ENCODE results near the gene SRRM4.

DNA sequence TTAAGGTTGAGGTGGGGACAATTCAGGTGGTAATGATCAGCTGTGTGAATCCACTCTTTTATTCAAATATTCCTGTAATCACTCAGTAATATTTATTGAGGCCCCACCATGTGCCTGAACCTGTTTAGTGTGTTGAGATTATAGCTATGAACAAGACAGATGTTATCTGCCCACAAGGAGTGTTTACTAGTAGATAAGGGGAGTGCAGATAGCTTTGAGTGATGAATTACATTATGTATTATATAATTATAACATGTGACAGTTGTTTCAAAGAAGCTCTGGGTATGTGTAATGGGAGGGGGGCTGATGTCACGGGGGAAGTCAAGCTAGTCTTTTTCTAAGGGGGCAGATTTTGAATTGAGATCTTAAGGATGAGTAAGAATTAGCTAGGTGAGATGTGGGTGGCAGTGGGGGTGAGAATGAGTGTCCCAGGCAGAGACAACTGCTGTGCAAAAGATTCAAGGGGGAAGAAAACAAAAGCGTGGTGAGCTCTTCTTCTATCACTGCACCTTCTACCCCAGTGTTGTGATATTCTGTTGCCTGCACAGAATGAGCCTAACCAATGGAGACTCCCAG, 21.3 kb upstream of the SRRM4 start:
- TF ChIP-seq, protein P1, sequence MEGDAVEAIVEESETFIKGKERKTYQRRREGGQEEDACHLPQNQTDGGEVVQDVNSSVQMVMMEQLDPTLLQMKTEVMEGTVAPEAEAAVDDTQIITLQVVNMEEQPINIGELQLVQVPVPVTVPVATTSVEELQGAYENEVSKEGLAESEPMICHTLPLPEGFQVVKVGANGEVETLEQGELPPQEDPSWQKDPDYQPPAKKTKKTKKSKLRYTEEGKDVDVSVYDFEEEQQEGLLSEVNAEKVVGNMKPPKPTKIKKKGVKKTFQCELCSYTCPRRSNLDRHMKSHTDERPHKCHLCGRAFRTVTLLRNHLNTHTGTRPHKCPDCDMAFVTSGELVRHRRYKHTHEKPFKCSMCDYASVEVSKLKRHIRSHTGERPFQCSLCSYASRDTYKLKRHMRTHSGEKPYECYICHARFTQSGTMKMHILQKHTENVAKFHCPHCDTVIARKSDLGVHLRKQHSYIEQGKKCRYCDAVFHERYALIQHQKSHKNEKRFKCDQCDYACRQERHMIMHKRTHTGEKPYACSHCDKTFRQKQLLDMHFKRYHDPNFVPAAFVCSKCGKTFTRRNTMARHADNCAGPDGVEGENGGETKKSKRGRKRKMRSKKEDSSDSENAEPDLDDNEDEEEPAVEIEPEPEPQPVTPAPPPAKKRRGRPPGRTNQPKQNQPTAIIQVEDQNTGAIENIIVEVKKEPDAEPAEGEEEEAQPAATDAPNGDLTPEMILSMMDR (IDR thresholded peaks at IDR 0.05; ENCODE audit: low read depth, low read length, missing input control) = no peak
- TF ChIP-seq, protein P2, sequence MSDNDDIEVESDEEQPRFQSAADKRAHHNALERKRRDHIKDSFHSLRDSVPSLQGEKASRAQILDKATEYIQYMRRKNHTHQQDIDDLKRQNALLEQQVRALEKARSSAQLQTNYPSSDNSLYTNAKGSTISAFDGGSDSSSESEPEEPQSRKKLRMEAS (IDR thresholded peaks at IDR 0.05) = no peak
- TF ChIP-seq TAF1 (conservative IDR thresholded peaks at IDR 0.05) (no peak), GABPA (IDR thresholded peaks at IDR 0.05 in 1 of 2, conservative IDR thresholded peaks at IDR 0.05 in 1 of 2) (no peak)
- TF ChIP-seq, protein P3, sequence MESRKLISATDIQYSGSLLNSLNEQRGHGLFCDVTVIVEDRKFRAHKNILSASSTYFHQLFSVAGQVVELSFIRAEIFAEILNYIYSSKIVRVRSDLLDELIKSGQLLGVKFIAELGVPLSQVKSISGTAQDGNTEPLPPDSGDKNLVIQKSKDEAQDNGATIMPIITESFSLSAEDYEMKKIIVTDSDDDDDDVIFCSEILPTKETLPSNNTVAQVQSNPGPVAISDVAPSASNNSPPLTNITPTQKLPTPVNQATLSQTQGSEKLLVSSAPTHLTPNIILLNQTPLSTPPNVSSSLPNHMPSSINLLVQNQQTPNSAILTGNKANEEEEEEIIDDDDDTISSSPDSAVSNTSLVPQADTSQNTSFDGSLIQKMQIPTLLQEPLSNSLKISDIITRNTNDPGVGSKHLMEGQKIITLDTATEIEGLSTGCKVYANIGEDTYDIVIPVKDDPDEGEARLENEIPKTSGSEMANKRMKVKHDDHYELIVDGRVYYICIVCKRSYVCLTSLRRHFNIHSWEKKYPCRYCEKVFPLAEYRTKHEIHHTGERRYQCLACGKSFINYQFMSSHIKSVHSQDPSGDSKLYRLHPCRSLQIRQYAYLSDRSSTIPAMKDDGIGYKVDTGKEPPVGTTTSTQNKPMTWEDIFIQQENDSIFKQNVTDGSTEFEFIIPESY (IDR thresholded peaks at IDR 0.05) = no peak
- TF ChIP-seq, protein P4, sequence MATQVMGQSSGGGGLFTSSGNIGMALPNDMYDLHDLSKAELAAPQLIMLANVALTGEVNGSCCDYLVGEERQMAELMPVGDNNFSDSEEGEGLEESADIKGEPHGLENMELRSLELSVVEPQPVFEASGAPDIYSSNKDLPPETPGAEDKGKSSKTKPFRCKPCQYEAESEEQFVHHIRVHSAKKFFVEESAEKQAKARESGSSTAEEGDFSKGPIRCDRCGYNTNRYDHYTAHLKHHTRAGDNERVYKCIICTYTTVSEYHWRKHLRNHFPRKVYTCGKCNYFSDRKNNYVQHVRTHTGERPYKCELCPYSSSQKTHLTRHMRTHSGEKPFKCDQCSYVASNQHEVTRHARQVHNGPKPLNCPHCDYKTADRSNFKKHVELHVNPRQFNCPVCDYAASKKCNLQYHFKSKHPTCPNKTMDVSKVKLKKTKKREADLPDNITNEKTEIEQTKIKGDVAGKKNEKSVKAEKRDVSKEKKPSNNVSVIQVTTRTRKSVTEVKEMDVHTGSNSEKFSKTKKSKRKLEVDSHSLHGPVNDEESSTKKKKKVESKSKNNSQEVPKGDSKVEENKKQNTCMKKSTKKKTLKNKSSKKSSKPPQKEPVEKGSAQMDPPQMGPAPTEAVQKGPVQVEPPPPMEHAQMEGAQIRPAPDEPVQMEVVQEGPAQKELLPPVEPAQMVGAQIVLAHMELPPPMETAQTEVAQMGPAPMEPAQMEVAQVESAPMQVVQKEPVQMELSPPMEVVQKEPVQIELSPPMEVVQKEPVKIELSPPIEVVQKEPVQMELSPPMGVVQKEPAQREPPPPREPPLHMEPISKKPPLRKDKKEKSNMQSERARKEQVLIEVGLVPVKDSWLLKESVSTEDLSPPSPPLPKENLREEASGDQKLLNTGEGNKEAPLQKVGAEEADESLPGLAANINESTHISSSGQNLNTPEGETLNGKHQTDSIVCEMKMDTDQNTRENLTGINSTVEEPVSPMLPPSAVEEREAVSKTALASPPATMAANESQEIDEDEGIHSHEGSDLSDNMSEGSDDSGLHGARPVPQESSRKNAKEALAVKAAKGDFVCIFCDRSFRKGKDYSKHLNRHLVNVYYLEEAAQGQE (IDR thresholded peaks at IDR 0.05) = no peak

Measured in liver (tissue), 3 donors.